Heart left ventricle (tissue), 16 donors: ENCODE data around the gene HLF. TPM values are rescaled to one million over a fixed set of nuclear protein-coding genes. Genes with fewer than 3 reads are reported as not detected.

ENCODE experiments used
- ATAC-seq, 4 donors: fragments of 200-7000 bp; cut with Tn5 transposase; one replicate each; pipeline ENCODE4 v1.9.1; 2020 to 2022; ENCODE audit warnings: moderate library complexity in 4 of 4, mild to moderate bottlenecking in 3 of 4, moderate number of reproducible peaks in 1 of 4
- DNase-seq, 5 donors: peaks; one replicate each; pipeline ENCODE4 v3.0.0-alpha.2; 2020
- H3K27ac ChIP-seq, 12 donors: fragments of 200-600 bp; sonication (generic) in 4 of 12; one replicate each; pipeline versions ENCODE4 v1.5.0 to v1.8.0; 2016 to 2022; ENCODE audit warnings: mild to moderate bottlenecking in 2 of 12
- H3K27me3 ChIP-seq, 9 donors: fragments of 200-600 bp; sonication (generic) in 2 of 9; one replicate each; pipeline versions ENCODE4 v1.5.1 to v1.8.0; 2016 to 2022; ENCODE audit warnings: mild to moderate bottlenecking in 3 of 9
- H3K36me3 ChIP-seq, 9 donors: fragments of 200-600 bp; sonication (generic) in 2 of 9; one replicate each; pipeline versions ENCODE4 v1.5.0 to v1.8.0; 2018 to 2022; ENCODE audit warnings: mild to moderate bottlenecking in 2 of 9
- H3K4me1 ChIP-seq, 12 donors: fragments of 200-600 bp; sonication (generic) in 4 of 12; one replicate each; pipeline versions ENCODE4 v1.5.0 to v1.8.0; 2016 to 2022; ENCODE audit warnings: mild to moderate bottlenecking in 3 of 12
- H3K4me3 ChIP-seq, 12 donors: fragments of 200-600 bp; sonication (generic) in 4 of 12; one replicate each; pipeline versions ENCODE4 v1.5.0 to v1.8.0; 2017 to 2022; ENCODE audit warnings: mild to moderate bottlenecking in 9 of 12, moderate library complexity in 4 of 12
- H3K9me3 ChIP-seq, 12 donors: fragments of 200-600 bp; sonication (generic) in 4 of 12; one replicate each; pipeline versions ENCODE4 v1.5.0 to v1.8.0; 2016 to 2022; ENCODE audit warnings: mild to moderate bottlenecking in 1 of 12
- POLR2A ChIP-seq, 2 donors: fragments of 450-650 bp; IDR thresholded peaks; one replicate each; pipeline ENCODE4 v1.6.1; 2017; ENCODE audit warnings: antibody characterized with exemption in 2 of 2, mild to moderate bottlenecking in 2 of 2, moderate library complexity in 2 of 2
- WGBS, 4 donors: extraction: QIAGEN DNeasy Blood & Tissue Kit in 2 of 4; methylation state at CpG; one replicate each; pipeline versions ENCODE4 v1.1.5 to v1.1.7; 2013 to 2018; 5-methylcytosine and 5-hydroxymethylcytosine counted together
- intact Hi-C, 10 donors: fragments of 100-400 bp; cut with DNase I; formaldehyde crosslinking; loops; one replicate each; pipeline versions ENCODE4 v1.11.1 to v1.14.2; 2022
- polyA plus RNA-seq, 2 donors: library from polyadenylated mRNA; stranded (reverse); fragments of 200-250 nt; gene quantifications; one replicate each; pipeline ENCODE4 v1.2.3, GENCODE V29; 2013
- total RNA-seq, 9 donors: library from RNA; depleted of rRNA in 2 of 9; stranded (reverse); fragments of >200 nt in 2 of 9; fragmentation: NEBNext Ultra II Directional in 3 of 9; extraction: Animal tissue kit (Norgen Biotek cat#: 25700) in 3 of 9; gene quantifications; one replicate each; pipeline versions ENCODE4 v1.1.0 to v1.2.4, GENCODE V29; 2016 to 2023
- TF ChIP-seq, protein P1 (sequence below), 12 donors: fragments of 200-600 bp; sonication (generic) in 4 of 12; IDR thresholded peaks; one replicate each; pipeline versions ENCODE4 v1.5.0 to v1.8.0; 2018 to 2022; ENCODE audit warnings: antibody characterized with exemption in 12 of 12, mild to moderate bottlenecking in 5 of 12
- donor health status: ischemic (EF 13 %, LVEDD 7.1; RV severe dilation, severe dysfunction).
- donor health status: healthy with polysubstance abuse.
- donor health status: DM: no; HTN: yes; CAD: no.
- donor health status: DM: no; HTN: no; CAD: no.
- donor health status: ischemic (EF 25% LVEDD 6.9; RV normal size, moderate dysfunction).
- donor health status: ischemic (EF 25% LVEDD 5.7; RV mildly dilated, moderate dysfunction).
- donor health status: healthy.
- donor health status: DM: yes; HTN: yes; CAD: no.
- donor health status: ischemic (EF 35%, LVEDD 5.7; RV mildly dilated, moderate dysfunction).
- donor health status: nonischemic (EF 11% LVEDD 7.7; RV severe dilation, severe dysfunction).
- donor health status: DM: yes; HTN: yes; CAD: no.
- donor health status: PGD.
- donor health status: ischemic (EF 29% LVEDD 5.4; RV normal size, mild dysfunction).
- donor health status: nonischemic (EF 23%, LVEDD 6.1; RV moderate dilation, normal function).

The HLF gene
- total and polyA plus RNA-seq, 11 donors, result 5.3 to 46.3 (median 23.8) TPM

DNA sequence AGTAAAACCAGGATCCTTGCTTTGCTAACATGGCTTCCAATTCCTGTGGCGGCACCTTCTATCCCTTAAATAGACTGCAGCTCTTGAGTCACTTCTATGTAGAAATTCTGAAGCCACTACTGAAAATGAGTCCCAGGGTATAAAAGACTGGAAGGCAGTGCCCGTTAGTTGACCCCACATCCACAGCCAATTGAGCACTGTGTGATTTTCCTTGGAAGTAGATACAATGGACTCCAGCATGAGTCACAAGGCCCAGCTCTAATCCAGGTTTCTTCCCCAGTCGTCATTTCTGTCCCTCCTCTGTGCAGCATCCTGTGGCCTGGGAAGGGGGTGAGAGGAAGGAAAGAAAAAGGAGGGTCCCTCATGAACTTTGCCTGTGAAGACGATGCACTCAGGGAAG, 69.5 kb downstream of the HLF start:
- no peaks in the 10 kb centered on the region for H3K36me3 ChIP-seq
- ATAC-seq (no peak), DNase-seq (no peak)
- H3K27me3 ChIP-seq, result no peaks in the 10 kb centered on the region
- H3K27ac ChIP-seq, result no peak overlapping the region
- no peak overlapping the region for H3K4me3 ChIP-seq
- TF ChIP-seq, protein P1, sequence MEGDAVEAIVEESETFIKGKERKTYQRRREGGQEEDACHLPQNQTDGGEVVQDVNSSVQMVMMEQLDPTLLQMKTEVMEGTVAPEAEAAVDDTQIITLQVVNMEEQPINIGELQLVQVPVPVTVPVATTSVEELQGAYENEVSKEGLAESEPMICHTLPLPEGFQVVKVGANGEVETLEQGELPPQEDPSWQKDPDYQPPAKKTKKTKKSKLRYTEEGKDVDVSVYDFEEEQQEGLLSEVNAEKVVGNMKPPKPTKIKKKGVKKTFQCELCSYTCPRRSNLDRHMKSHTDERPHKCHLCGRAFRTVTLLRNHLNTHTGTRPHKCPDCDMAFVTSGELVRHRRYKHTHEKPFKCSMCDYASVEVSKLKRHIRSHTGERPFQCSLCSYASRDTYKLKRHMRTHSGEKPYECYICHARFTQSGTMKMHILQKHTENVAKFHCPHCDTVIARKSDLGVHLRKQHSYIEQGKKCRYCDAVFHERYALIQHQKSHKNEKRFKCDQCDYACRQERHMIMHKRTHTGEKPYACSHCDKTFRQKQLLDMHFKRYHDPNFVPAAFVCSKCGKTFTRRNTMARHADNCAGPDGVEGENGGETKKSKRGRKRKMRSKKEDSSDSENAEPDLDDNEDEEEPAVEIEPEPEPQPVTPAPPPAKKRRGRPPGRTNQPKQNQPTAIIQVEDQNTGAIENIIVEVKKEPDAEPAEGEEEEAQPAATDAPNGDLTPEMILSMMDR (IDR thresholded peaks at IDR 0.05), result no peak
- no peak for TF ChIP-seq POLR2A (IDR thresholded peaks at IDR 0.05)
- 64 to 72% (median 72%) methylated on average over 4 of the region's 4 CpGs for WGBS, 4 donors
- H3K4me1 ChIP-seq, result no peaks in the 10 kb centered on the region
- H3K9me3 ChIP-seq, result no peaks in the 10 kb centered on the region
- intact Hi-C loops, result no loop called here

DNA sequence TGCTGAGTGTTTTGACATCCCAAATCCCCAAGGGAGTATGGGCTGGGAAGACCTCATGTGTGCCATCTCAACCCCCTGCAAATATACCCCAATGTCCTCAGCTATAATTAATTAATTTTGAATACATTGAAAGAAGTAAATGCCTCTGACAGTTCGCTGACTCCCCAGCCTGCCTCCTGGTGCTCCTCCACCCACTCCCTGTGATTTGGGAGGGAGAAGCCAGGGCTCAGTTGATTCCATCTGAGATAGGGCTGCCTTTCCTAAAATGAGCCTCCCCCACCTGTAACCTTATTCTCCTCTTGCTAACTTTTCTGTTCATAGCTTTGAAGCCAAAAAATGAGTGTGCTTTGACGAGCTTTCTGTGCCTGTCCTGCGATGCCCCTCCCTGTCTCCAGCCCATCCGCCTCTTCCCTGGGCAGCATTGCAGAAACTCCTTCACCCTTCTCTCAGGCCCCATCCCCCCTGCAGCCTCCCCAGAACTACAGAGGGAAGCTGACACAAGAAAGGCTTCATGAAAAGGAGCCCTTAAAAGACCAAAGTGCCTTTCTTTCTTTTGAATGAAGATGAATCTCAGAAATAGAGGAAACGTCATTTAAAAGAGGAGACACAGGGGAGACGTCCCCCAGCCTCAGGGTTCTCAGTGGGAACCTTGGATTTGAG, 70.3 kb downstream of the HLF start:
- TF ChIP-seq, protein P1 (IDR thresholded peaks at IDR 0.05), result no peak
- TF ChIP-seq POLR2A (IDR thresholded peaks at IDR 0.05), result no peak
- H3K4me3 ChIP-seq, result no peak overlapping the region
- H3K27ac ChIP-seq, result no peak overlapping the region
- ATAC-seq, result no peak
- 60 to 76% (median 65%) methylated on average over 6 of the region's 6 CpGs for WGBS, 4 donors
- no peaks in the 10 kb centered on the region for H3K9me3 ChIP-seq
- H3K27me3 ChIP-seq, result no peaks in the 10 kb centered on the region
- intact Hi-C loops, result no loop called here
- peaks cover 0 to 2% (median 0%) of the 10 kb centered on the region in 12 donors for H3K4me1 ChIP-seq
- no peaks in the 10 kb centered on the region for H3K36me3 ChIP-seq
- DNase-seq, result no peak

DNA sequence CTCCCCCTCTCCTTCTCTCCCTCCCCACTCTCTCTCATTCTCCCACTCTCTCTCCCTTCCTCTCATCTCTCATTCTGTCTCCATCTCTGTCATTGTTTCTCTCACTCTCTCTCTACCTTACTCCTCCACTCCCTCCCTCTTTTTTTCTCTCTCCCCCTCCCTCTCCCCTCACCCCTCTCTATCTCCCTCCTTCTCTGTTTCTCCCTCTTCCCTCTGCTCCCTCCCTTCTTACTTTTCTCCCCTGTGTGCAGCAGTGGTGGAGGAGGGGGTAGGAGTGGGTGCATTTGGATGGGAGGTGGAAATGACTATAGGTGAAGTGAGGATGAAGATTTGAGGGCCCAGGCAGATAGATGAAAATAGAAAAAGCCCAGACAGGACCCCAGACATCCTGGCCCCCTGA, 70.9 kb downstream of the HLF start:
- ATAC-seq (no peak), DNase-seq (no peak)
- Histone ChIP-seq H3K27ac (no peak overlapping the region), H3K9me3 (no peaks in the 10 kb centered on the region), H3K36me3 (no peaks in the 10 kb centered on the region), H3K4me1 (peaks cover 0 to 5% (median 0%) of the 10 kb centered on the region in 12 donors), H3K27me3 (no peaks in the 10 kb centered on the region), H3K4me3 (no peak overlapping the region)
- intact Hi-C loops, result no loop called here
- TF ChIP-seq, protein P1 (IDR thresholded peaks at IDR 0.05), result no peak
- TF ChIP-seq POLR2A (IDR thresholded peaks at IDR 0.05), result no peak

DNA sequence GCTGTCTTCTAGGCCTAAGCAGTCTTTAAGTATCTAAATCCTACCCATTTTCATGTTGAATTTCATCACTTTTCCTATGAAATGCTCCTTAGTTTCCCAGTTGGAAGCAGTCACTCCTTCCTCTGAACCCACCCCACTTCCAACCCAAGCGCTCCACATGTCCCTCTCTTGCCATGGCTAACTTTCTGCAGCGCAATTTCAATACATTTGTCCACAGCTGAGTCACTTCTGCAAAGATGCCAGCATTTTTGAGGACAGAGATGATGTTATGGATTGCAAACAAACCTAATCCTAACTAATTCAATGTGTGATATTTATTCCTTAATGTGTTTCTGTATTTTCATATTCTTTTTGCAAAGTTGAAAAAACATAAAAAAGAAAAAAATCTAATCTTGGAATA, 71.7 kb downstream of the HLF start:
- no peaks in the 10 kb centered on the region for H3K36me3 ChIP-seq
- no peak overlapping the region for H3K4me3 ChIP-seq
- ATAC-seq (no peak), DNase-seq (no peak)
- TF ChIP-seq, protein P1 (IDR thresholded peaks at IDR 0.05), result no peak
- no peak for TF ChIP-seq POLR2A (IDR thresholded peaks at IDR 0.05)
- no peaks in the 10 kb centered on the region for H3K27me3 ChIP-seq
- 88 to 95% (median 92%) methylated on average over 2 of the region's 2 CpGs for WGBS, 4 donors
- H3K27ac ChIP-seq, result no peak overlapping the region
- peaks cover 0 to 5% (median 0%) of the 10 kb centered on the region in 12 donors for H3K4me1 ChIP-seq
- no peaks in the 10 kb centered on the region for H3K9me3 ChIP-seq
- intact Hi-C loops, result no loop called here
